ENCODE measurements around the gene ETV2.
"Not testable (repeated sequence)": the region's sequence is repeated elsewhere in the genome, so short reads cannot be mapped to it uniquely, and the experiment has no call there.

ETV2 gene, protein sequence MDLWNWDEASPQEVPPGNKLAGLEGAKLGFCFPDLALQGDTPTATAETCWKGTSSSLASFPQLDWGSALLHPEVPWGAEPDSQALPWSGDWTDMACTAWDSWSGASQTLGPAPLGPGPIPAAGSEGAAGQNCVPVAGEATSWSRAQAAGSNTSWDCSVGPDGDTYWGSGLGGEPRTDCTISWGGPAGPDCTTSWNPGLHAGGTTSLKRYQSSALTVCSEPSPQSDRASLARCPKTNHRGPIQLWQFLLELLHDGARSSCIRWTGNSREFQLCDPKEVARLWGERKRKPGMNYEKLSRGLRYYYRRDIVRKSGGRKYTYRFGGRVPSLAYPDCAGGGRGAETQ

DNA sequence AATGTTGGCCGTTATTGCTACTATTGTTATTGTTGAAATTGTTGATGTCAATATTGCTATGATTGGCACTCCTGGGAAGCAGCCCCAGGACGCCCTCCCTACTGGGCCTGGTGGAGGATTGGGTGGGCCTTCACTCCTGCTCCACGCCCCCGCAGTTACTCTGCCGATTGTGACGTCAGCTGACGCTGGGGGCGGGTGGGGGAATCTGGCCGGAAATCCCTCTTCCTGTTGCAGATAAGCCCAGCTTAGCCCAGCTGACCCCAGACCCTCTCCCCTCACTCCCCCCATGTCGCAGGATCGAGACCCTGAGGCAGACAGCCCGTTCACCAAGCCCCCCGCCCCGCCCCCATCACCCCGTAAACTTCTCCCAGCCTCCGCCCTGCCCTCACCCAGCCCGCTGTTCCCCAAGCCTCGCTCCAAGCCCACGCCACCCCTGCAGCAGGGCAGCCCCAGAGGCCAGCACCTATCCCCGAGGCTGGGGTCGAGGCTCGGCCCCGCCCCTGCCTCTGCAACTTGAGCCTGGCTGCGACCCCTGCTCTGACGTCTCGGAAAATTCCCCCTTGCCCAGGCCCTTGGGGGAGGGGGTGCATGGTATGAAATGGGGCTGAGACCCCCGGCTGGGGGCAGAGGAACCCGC is at the start of gene ETV2:
ETV2 (plus strand) TSS at position 231 of the 637 bp plus-strand sequence. CDS start 716 bp downstream, outside the sequence.
- no peak for DNase-seq

DNA sequence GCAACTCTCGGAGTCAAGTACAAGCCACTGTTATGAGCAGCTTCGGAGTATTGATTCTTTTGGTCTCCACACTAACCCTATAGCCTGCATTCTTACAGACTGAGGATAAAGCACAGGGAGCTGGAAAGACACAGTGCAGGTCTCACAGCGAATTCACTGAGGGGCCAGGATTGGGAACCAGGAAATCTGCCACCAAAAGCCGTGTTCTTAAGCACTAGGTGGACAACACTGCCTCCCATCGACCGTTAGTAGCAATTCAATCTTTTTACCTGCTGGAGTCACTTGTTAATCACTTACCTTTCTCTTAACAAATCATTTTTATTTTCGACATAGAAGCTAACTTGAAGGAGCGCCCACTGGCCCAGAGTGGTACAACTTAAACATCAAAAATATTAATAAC is 49.3 kb upstream of the ETV2 start:
- DNase-seq: no peak

DNA sequence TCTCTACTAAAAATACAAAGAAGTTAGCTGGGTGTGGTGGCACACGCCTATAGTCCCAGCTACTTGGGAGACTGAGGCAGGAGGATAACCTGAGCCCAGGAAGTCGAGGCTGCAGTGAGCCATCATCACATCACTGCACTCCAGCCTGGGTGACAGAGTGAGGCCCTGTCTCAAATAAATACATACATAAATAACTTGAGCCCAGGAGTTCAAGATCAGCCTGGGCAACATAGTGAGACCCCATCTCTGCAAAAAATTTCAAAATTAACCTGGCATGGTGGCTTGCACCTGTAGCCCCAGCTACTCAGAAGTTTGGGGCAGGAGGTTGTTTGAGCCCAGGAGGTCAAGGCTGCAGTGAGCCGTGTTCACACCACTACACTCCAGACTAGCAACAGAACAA is 46.5 kb upstream of the ETV2 start:
- DNase-seq: not testable (repeated sequence)

DNA sequence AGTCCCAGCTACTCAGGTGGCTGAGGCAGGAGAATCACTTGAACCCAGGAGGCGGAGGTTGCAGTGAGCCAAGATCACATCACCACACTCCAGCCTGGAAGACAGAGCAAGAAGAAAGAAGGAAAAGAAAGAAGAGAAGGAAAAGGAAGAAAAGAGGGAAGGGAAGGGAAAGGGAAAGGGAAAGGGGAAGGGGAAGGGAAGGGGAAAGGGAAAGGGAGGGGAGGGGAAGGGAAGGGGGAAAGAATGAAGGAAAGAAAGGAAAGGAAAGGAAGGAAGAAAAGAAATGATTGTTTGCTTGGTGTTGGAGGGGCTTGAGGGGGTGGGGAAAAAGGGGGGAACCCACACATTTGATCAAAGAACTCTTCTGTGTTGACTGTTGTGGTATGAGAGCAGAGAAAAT is 45.6 kb upstream of the ETV2 start:
- no peak for DNase-seq

DNA sequence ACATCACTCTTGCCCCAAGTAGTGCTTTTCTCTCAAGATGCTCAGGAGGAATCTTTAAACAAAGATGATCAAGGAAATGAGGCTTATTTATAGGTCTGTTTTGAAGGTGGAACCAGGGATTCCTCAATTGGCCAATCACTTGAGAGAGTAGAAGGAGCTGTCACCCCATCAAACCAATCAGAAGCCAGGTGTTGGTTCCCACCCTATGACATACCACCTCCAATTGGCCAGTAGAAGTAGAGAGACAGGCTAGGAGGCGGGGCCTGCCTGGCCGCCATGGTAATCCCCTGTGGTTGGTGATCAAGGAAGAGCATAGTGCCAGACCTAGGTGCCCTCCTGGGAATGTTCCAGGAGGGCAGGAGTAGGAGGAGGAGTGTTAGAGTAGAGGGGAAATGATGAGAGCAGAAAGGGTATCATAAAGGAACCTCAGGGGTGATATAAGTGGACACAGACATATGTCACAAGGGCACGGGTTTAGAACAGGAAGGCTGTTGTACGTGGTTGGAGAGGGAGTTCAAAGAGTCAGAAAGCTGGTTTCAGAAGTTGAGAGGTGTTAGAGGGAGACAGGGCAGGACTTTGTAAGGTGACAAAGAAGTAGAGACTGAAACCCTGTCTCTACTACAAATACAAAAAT is 45.1 kb upstream of the ETV2 start:
- no peak for DNase-seq

DNA sequence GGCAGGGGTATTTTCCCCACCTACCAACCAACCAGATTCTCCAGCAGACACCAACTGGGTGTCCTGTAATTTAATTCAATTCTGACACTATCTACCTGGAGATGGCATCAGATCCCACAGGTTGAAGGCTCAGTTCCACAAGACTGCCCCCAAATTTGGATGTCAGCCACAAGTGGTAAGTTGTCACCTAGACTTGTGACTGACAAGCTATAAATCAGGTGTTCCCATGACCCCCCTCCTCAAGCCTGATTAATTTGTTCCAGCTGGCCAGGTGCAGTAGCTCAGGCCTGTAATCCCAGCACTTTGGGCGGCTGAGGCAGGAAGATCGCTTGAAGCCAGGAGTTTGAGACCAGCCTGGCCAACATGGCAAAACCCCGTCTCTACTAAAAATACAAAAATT is 39.6 kb upstream of the ETV2 start:
- DNase-seq: no peak

DNA sequence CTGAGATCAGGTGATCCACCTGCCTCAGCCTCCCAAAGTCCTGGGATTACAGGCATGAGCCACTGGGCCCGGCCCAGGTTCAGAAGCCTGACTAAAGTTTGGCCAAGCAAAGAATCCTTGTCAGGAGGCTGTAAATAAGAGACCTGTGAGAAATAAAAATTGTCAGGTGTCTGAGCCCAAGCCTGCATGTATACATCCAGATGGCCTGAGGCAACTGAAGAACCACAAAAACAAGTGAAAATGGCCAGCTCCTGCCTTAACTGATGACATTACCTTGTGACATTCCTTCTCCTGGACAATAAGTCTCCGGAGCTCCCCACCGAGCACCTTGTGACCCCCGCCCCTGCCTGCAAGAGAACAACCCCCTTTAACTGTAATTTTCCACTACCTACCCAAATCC is 37.1 kb upstream of the ETV2 start:
- DNase-seq: not testable (repeated sequence)

DNA sequence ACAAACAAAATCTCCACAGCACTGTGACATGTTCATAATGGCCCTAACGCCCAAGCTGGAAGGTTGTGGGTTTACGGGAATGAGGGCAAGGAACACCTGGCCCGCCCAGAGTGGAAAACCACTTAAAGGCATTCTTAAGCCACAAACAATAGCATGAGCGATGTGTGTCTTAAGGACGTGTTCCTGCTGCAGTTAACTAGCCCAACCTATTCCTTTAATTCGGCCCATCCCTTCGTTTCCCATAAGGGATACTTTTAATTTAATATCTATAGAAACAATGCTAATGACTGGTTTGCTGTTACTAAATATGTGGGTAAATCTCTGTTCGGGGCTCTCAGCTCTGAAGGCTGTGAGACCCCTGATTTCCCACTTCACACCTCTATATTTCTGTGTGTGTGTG is 34.4 kb upstream of the ETV2 start:
- not testable (repeated sequence) for DNase-seq

DNA sequence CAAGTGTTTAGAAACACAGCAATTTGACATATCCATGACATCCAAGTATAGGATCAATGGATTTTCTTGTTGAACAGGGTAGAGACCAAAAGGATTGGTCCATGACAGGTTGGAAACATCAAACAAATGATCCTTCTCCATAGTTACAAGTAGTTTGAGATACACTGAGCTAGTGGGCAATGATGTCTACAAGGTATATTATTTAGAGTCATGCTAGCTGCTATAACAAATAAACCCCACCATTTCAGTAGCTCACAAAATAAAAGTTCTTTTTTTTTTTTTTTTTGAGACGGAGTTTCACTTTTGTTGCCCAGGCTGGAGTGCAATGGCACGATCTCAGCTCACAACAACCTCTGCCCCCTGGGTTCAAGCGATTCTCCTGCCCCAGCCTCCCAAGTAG is 33.9 kb upstream of the ETV2 start:
- no peak for DNase-seq

DNA sequence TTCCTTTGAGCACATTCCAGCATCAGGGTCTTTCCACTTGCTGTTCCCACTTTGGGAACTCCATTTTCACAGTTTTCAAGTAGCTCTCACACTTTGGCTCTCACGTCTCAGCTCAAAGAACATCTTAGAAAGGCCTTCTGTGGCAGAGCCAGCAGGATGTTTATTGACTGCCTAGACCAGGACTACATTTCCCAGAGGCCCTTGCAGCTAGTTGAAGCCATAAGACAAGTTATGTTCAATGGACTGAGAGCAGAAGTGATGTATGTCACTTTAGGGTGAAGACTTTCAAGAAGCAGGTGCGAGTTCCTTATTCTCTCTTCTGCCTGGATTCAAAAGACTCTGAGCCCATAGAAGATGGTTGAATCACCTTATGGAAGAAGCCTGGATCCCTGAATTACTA is 33.3 kb upstream of the ETV2 start:
- no peak for DNase-seq

DNA sequence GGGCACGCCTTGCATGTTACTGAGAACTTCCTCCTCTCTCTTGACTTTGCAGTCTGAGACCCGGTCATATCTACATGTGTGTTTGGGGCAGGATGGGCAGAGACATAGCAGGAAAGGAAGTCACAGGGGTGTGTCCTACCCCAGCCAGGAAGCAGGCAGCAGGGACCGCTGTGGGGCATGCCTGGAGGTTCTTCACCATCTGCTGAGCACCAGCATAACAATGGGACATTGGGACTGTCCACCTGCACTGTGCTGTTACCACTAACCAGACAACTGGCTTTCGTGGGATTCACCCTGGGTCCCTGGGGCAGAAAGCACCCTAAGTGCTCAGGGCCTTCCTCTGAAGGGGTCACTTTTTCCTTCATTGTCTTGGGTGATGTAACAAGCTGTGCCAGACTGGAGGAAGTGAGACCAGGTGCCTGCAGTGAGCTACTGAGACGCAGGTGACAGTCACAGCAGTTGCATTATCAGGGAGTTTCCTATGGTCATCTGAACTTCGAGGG is 31.6 kb upstream of the ETV2 start:
- no peak for DNase-seq

DNA sequence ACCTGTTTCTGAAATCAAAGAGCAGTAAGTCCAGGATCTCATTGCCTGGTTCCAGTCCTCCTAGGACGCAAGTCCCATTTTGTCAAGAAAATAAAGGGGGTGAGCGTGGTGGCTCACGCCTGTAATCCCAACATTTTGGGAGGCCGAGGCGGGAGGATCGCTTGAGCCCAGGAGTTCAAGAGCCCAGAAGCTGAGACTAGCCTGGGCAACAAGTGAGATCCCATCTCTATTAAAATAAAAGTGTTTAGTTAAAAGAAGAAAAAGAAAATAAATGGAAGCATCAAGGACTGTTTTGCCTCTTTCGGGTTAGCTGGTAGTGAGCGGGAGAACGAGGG is 29.4 kb upstream of the ETV2 start:
- no peak for DNase-seq

DNA sequence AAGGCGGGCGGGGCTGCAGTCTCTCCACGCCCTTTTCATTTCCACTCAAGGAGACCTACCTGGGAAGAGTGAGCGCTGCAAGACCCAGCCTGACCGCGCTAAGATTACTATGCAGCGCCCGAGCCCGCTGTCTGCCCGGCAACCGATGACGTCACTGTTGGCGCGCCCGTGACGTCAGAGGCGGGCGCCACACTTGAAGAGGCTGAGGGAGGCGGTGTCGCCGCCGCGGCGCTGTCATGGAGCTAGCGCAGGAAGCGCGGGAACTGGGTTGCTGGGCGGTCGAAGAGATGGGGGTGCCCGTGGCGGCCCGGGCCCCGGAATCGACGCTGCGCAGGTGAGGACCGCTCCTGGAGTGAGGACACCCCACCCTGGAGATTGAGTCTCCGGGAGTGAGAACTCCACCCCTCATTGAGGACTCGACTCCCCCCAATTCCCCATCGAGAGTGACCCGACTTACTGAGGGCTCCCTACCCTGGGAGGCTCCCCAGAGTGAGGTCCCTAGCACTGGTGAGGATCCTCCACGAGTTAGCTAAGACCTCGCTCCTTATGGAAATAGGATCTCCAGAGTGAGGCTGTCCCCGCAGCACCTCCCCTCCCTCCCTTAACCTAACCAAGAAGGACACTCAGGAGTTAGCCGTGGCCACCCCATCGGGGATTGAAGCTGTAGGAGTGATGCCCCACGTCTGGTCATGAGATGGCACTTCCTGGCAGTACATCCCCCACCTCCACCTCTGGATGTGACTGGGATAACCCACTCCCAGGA is 28.8 kb upstream of the ETV2 start, which contains the start of gene HAUS5:
HAUS5 (plus strand) TSS at position 177 of the 763 bp plus-strand sequence; CDS start at position 237, 60 bp downstream.
- peak; percentile 95 for DNase-seq

DNA sequence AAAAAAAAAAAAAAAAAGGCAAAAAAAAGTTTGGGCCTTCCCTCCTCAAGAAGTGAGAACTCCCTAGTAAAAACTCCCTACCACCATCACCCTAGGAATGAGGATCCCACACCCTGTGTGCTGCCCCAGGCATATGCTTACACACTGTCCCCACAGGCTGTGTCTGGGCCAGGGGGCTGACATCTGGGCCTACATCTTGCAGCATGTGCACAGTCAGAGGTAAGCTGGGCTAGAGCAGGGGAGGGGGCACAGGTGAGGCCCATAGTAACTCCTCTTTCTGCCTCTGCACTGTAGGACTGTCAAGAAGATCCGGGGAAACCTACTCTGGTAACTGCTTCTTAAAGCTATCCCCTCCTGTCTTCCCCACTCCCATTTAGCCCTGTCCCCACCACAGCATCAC is 28.0 kb upstream of the ETV2 start:
- DNase-seq: no peak

DNA sequence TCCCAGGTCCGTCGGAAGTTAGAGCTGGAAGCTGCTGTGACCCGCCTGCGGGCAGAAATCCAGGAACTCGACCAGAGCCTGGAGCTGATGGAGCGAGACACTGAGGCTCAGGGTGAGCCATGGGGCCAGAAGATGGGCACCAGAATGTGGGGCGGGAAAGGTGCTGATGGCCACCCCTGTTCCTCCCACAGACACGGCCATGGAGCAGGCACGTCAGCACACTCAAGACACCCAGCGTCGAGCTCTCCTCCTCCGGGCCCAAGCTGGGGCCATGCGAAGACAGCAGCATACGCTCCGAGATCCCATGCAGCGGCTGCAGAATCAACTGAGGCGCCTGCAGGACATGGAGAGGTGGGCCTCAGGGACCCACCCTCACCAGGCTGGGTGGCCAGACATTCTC is 26.5 kb upstream of the ETV2 start:
- DNase-seq: no peak

DNA sequence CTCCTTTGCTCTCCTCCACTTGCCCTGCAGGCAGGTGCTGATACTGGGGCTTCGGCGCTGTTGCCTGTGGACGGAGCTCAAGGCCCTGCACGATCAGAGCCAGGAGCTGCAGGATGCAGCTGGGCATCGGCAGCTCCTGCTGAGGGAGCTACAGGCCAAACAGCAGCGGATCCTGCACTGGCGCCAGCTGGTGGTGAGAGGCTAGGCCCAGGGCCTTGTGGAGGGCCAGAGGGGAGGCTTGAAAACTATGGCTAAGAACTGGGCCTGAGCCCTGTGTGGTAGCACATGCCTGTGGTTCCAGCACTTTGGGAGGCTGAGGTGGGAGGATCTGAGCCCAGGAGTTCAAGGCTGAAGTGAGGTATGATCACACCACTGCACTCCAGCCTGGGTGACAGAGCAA is 22.7 kb upstream of the ETV2 start:
- no peak for DNase-seq

DNA sequence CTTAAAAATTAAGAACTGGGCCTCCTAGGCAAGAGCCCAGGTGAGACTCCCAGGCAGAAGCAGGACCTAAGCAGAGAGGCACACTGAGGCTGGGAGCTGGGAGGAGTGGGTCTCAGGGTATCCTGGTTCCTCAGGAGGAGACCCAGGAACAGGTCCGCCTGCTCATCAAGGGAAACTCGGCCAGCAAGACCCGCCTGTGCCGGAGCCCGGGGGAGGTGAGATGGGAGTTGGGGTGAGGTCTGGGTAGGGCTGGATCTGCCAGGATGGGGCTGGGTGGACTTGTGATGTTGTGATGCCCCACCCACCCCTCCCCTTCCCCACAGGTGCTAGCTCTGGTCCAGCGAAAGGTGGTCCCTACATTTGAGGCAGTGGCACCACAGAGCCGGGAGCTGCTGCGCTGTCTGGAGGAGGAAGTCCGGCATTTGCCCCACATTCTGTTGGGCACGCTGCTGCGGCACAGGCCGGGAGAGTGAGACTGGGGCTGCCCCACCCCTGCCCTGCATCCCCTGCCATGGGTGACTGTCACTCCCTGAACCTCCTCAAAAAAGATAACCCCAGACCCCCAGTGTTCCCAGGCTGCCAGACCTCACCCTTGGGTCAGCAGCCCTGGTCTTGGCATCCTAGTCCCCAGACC is 22.1 kb upstream of the ETV2 start:
- no peak for DNase-seq

DNA sequence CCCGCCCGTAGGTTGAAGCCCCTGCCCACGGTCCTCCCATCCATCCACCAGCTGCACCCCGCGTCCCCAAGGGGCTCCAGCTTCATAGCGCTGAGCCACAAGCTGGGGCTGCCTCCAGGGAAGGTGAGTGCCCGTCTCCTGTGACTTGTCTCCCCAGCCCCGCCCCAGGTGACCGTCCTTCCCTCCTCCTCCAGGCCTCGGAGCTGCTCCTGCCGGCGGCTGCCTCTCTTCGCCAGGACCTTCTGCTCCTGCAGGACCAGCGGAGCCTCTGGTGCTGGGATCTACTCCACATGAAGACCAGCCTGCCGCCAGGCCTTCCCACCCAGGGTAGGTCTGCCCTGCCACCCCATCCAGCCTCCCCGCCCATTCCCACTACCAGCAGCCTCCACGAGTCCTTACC is 21.5 kb upstream of the ETV2 start:
- DNase-seq: no peak

DNA sequence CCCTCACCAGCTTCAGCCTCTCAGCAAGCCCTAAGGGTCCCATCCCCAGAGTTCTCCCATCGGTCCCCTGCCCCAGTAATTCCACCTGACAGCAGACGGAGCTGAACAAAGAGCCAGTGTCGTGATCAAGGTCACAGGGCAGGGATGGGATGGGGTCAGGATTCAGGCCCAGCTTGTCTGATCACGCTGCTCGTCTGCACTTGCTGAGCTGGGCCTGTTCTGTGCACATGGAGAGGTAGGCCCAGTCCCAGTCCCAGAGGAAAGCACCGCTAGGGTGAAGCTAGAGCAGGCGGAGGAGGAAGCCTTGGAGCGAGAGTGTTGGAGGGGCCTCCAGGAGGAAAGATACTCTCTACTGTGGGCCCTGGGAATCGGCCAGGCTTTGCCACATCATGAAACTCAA is 19.8 kb upstream of the ETV2 start:
- DNase-seq: no peak

DNA sequence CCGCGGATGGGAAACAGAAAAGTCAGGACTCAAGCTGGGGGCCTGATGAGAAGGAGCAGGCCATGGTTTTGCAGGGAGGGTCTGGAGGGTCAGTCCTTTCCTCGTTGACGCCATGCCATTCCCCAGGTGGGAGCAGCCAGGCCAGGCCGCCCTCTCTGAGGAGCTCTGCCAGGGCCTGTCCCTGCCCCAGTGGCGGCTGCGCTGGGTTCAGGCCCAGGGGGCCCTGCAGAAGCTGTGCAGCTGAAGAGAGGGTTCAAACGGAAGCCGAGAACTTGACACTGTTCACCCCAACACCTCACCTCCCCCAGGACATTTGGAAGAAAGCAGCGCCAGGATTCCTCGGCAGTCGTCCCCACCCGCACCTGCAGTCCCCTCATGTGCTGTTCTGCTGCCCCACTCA is 18.8 kb upstream of the ETV2 start:
- no peak for DNase-seq

DNA sequence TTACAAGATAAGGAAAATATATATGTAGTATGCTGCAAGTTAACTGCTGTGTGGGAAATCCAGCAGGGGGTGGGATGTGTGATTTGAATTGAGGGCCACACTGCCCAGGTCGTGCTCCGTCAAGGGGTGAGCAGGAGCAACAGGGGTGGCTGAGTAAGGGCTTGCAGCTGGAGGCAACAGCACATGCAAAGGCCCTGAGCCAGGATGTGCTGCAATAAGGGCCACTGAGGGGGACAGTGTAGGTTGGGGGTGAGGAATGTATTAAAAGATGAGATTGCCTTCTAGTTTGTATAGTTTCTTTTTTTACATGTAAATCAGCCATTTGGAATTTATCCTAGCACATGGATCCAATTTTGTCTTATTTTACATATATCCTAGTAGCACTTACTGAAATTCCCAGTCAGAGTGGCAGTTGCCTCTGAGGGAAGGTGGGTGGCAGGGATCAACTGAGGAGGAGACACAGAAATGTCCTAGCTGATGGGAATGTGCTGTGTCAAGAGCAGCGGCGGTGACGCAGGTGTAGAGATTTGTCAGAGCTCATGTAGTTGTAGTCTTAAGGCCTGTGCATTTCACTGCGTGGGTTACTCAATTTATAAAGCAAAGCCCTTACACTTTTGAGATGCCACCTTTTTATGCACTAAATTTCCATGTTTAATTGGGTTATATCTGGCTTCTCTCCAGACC is 18.1 kb upstream of the ETV2 start:
- no peak for DNase-seq

DNA sequence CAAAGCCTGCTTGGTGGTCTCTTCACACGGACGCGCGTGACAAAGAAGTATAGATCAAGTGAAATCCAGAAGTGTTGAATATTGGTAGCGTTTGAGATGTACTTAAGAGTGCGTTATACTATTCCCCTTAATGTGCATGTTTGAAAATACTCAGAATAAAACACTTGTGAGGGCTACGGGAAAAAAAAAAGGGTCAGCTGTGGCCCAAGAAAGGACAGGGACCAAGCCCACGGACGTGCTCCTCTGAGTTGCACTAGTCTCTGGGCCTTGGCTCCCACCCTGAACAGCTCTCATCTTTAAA is 13.3 kb upstream of the ETV2 start:
- no peak for DNase-seq

Measured in NCI-H748 treated with DMSO at 0.1 percent for 48 hours (cell line).